Spleen (tissue), 7 donors: ENCODE data around the gene NT5DC4.

Experiments used
- CTCF ChIP-seq, 11 experiments: fragments of 200-600 bp in 7 of 11; fragments of 450-650 bp in 4 of 11; sonication (generic) in 4 of 11; IDR thresholded peaks in 8 of 11; conservative IDR thresholded peaks in 3 of 11; 1 replicate in 7 of 11; 2 replicates in 4 of 11; pipeline versions ENCODE4 v1.4.0 to v1.8.0; 2016 to 2021; ENCODE audit warnings: antibody characterized with exemption in 11 of 11, inconsistent platforms in 4 of 11, mild to moderate bottlenecking in 1 of 11
- POLR2A ChIP-seq, 3 donors: fragments of 450-650 bp; IDR thresholded peaks; one replicate each; pipeline ENCODE4 v1.5.1; 2017; ENCODE audit warnings: antibody characterized with exemption in 3 of 3, mild to moderate bottlenecking in 1 of 3
- donor health status: DM: no; HTN: no; CAD: no; lungs with moderate emphysema.
- donor health status: DM: no; HTN: no; CAD: no.
- donor health status: DM: no; HTN: no; CAD: no.

DNA sequence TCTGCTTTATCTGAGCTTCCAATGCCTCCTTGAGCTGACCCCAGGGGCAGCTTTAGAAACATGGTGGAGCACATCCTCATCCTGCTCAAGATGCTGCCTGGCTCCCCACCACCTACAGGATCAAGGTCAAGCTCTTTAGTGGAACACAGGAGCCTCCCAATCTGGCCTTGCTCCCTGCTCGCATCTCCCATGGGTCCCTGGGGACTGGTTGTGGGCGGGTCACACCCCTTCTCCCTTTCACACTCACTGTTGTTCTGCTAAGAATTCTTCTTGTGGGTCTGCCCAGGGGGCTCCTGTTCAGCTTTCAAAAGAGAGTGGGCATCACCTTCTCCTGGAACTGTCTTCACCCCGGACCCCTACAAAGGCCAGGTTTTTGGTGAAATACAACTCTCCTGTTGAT lies 8.4 kb upstream of the NT5DC4 start:
- TF ChIP-seq POLR2A (IDR thresholded peaks at IDR 0.05) (no peak), CTCF (IDR thresholded peaks at IDR 0.05 in 8 of 11, conservative IDR thresholded peaks at IDR 0.05 in 3 of 11) (no peak)
